ENCODE measurements around the gene CCDC187. TPM values are rescaled to one million over a fixed set of nuclear protein-coding genes. Genes with fewer than 3 reads are reported as not detected.

Gene CCDC187
- total and polyA plus RNA-seq, 2 of the 8 experiments (the other 6 are each of a cell fraction or from before 2014, with no cell fraction given) = 0.02 TPM; not detected in 1

DNA sequence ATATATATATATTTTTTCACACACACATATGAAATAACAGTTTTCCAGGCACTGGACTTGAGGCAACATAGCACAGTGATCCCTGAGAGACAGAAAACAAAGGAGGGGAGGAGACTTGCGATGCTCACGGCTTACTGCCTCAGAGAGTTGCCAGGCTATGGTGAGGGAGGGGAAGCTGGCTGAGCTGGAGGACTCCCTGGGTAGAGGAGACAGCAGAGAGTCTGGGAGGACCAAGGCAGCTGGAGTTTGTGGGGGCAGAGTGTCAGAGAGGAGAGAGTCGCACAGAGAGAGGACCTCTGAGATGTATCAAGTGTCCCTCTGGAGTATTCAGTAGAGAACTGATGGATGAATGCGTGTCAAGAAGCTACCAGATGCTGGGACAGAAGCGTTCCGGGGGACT lies 35.2 kb downstream of the CCDC187 start (continued):
- TF ChIP-seq SUZ12 (IDR thresholded peaks at IDR 0.05; ENCODE audit: low read length) = no peak
